Tibial nerve (tissue), 4 donors: Measurements from ENCODE around the gene BCL2L15.

Experiments
- CTCF ChIP-seq, 5 experiments: fragments of 200-600 bp in 3 of 5; fragments of 450-650 bp in 2 of 5; sonication (generic) in 3 of 5; IDR thresholded peaks; one replicate each; pipeline ENCODE4 v1.5.1; 2016 to 2019; ENCODE audit warnings: antibody characterized with exemption in 5 of 5, mild to moderate bottlenecking in 3 of 5, moderate library complexity in 2 of 5
- EP300 ChIP-seq, 2 donors: sonication (generic); formaldehyde crosslinking; IDR thresholded peaks; one replicate each; pipeline ENCODE4 v1.6.1; 2017; ENCODE audit warnings: antibody characterized with exemption in 2 of 2, mild to moderate bottlenecking in 1 of 2
- POLR2A ChIP-seq, 2 donors: fragments of 450-650 bp; IDR thresholded peaks; one replicate each; pipeline ENCODE4 v1.6.1; 2017; ENCODE audit warnings: antibody characterized with exemption in 2 of 2, mild to moderate bottlenecking in 2 of 2, moderate library complexity in 2 of 2

GRCh38 chr1:113860891-113861290 is 26.5 kb downstream of the BCL2L15 start:
- TF ChIP-seq POLR2A (IDR thresholded peaks at IDR 0.05) (no peak), CTCF (IDR thresholded peaks at IDR 0.05) (no peak), EP300 (IDR thresholded peaks at IDR 0.05) (no peak)
